H1 (cell line): Measurements from ENCODE around the gene PRDM15. TPM values are rescaled to one million over a fixed set of nuclear protein-coding genes. Genes with fewer than 3 reads are reported as not detected.

Experiments
- CTCF ChIA-PET: fragments of 300-600 bp; sonication (Branson Sonifier 250); formaldehyde crosslinking; loops from one replicate; lab custom pipeline; 2021; ENCODE audit not compliant: partially characterized antibody; lab: Charles Lee
- POLR2A ChIA-PET: fragments of 300-600 bp; sonication (Branson Sonifier 250); formaldehyde crosslinking; loops from one replicate; lab custom pipeline; 2021; ENCODE audit warnings: inconsistent platforms; ENCODE audit not compliant: partially characterized antibody; lab: Charles Lee
- DNase-seq, 2 experiments: peaks; one replicate each; pipeline versions ENCODE4 v3.0.0 to v3.0.0-alpha.2; 2010 to 2022; ENCODE audit warnings: low spot score in 2 of 2, low read depth in 1 of 2, mixed read lengths in 1 of 2
- FAIRE-seq: peaks from 2 replicates; lab custom pipeline; 2011; peaks lifted over from hg19 to GRCh38; lab: Jason Lieb, UNC
- H2AFZ ChIP-seq: 2 replicates; pipeline ENCODE4 v1.8.1; 2012; ENCODE audit warnings: low read length, inconsistent platforms
- H2AK5ac ChIP-seq: 2 replicates; pipeline ENCODE4 v1.6.1; 2013; ENCODE audit warnings: low read depth, low read length
- H2BK120ac ChIP-seq: replicated peaks from 2 replicates; pipeline ENCODE3; 2013; ENCODE audit warnings: low read depth, low read length, inconsistent platforms
- H2BK12ac ChIP-seq: 2 replicates; pipeline ENCODE4 v1.6.1; 2013; ENCODE audit warnings: low read depth, low read length
- H2BK15ac ChIP-seq: 2 replicates; pipeline ENCODE4 v1.6.1; 2013; ENCODE audit warnings: low read length
- H2BK20ac ChIP-seq: 2 replicates; pipeline ENCODE4 v1.6.1; 2013; ENCODE audit warnings: low read length
- H2BK5ac ChIP-seq: 2 replicates; pipeline ENCODE4 v1.6.1; 2013; ENCODE audit warnings: low read depth, low read length
- H3K14ac ChIP-seq: 2 replicates; pipeline ENCODE4 v1.6.1; 2013; ENCODE audit warnings: inconsistent platforms; ENCODE audit not compliant: insufficient read length
- H3K18ac ChIP-seq: 2 replicates; pipeline ENCODE4 v1.6.1; 2013; ENCODE audit warnings: low read length; ENCODE audit errors: extremely low read depth
- H3K23ac ChIP-seq: 2 replicates; pipeline ENCODE4 v1.6.1; 2013; ENCODE audit warnings: inconsistent platforms; ENCODE audit not compliant: insufficient read length
- H3K23me2 ChIP-seq: 2 replicates; pipeline ENCODE4 v1.6.1; 2013; ENCODE audit warnings: low read depth, low read length
- H3K27ac ChIP-seq: 2 replicates; pipeline ENCODE4 v1.6.1; 2011; ENCODE audit warnings: low read depth, low read length, inconsistent platforms
- H3K27me3 ChIP-seq, 4 experiments: replicated peaks in 1 of 4; 1 replicate in 1 of 4; 2 replicates in 3 of 4; pipeline versions ENCODE4 v1.6.1 to v1.8.1; 2011 to 2013; ENCODE audit warnings: low read length in 3 of 4, mild to moderate bottlenecking in 3 of 4, inconsistent platforms in 2 of 4, mixed read lengths in 2 of 4, moderate library complexity in 1 of 4; ENCODE audit not compliant: control insufficient read depth in 3 of 4, insufficient read depth in 3 of 4; ENCODE audit errors: extremely low read depth in 1 of 4
- H3K36me3 ChIP-seq, 4 experiments: 2 replicates each; pipeline versions ENCODE4 v1.6.1 to v1.8.1; 2011 to 2013; ENCODE audit warnings: mild to moderate bottlenecking in 4 of 4, low read length in 3 of 4, moderate library complexity in 2 of 4, control low read depth in 1 of 4, inconsistent platforms in 1 of 4; ENCODE audit not compliant: insufficient read depth in 4 of 4, control insufficient read depth in 2 of 4
- H3K4ac ChIP-seq: replicated peaks from 2 replicates; pipeline ENCODE3; 2013; ENCODE audit warnings: low read length, low read depth, mixed read lengths, inconsistent platforms; ENCODE audit not compliant: insufficient read length
- H3K4me1 ChIP-seq, 4 experiments: replicated peaks in 1 of 4; 1 replicate in 1 of 4; 2 replicates in 3 of 4; pipeline versions ENCODE4 v1.6.1 to v1.8.1; 2011 to 2013; ENCODE audit warnings: low read length in 3 of 4, inconsistent platforms in 2 of 4, mixed read lengths in 1 of 4; ENCODE audit not compliant: insufficient read depth in 4 of 4, control insufficient read depth in 3 of 4
- H3K4me2 ChIP-seq, 2 experiments: 2 replicates each; pipeline versions ENCODE4 v1.6.1 to v1.8.1; 2011 to 2013; ENCODE audit warnings: low read depth in 2 of 2, low read length in 2 of 2, control low read depth in 1 of 2, inconsistent platforms in 1 of 2, mild to moderate bottlenecking in 1 of 2; ENCODE audit not compliant: insufficient read depth in 1 of 2
- H3K4me3 ChIP-seq, 4 experiments: fragments of 200-600, 300-600 bp in 1 of 4; sonication (generic), shearing (Covaris generic), sonication (Bioruptor Twin) in 1 of 4; 2 replicates each; pipeline versions ENCODE4 v1.5.1 to v1.8.1; 2011 to 2016; ENCODE audit warnings: low read length in 4 of 4, low read depth in 3 of 4, control low read depth in 2 of 4, inconsistent platforms in 2 of 4, mild to moderate bottlenecking in 2 of 4, mixed read lengths in 1 of 4, moderate library complexity in 1 of 4; ENCODE audit not compliant: insufficient read depth in 2 of 4; ENCODE audit errors: extremely low read depth in 1 of 4
- H3K56ac ChIP-seq: replicated peaks from 2 replicates; pipeline ENCODE3; 2013; ENCODE audit warnings: low read depth, mild to moderate bottlenecking, mixed read lengths, low read length, inconsistent platforms; ENCODE audit not compliant: insufficient read length
- H3K79me1 ChIP-seq: 2 replicates; pipeline ENCODE4 v1.6.1; 2013; ENCODE audit warnings: low read depth, low read length, control low read depth
- H3K79me2 ChIP-seq, 2 experiments: 2 replicates each; pipeline versions ENCODE4 v1.6.1 to v1.8.1; 2012 to 2013; ENCODE audit warnings: low read length in 2 of 2, mild to moderate bottlenecking in 2 of 2, inconsistent platforms in 1 of 2; ENCODE audit not compliant: insufficient read depth in 2 of 2, control insufficient read depth in 1 of 2
- H3K9ac ChIP-seq, 4 experiments: replicated peaks in 1 of 4; 1 replicate in 1 of 4; 2 replicates in 3 of 4; pipeline versions ENCODE4 v1.6.1 to v1.8.1; 2011 to 2013; ENCODE audit warnings: low read depth in 3 of 4, low read length in 3 of 4, control low read depth in 2 of 4, mild to moderate bottlenecking in 2 of 4, moderate library complexity in 2 of 4, inconsistent platforms in 1 of 4; ENCODE audit errors: extremely low read depth in 1 of 4
- H3K9me3 ChIP-seq, 2 experiments: 2 replicates each; pipeline versions ENCODE4 v1.6.1 to v1.8.1; 2012 to 2013; ENCODE audit warnings: mild to moderate bottlenecking in 2 of 2, moderate library complexity in 2 of 2, control low read depth in 1 of 2, inconsistent platforms in 1 of 2, low read depth in 1 of 2, low read length in 1 of 2, mixed read lengths in 1 of 2; ENCODE audit not compliant: insufficient read depth in 2 of 2
- H4K20me1 ChIP-seq, 2 experiments: replicated peaks in 1 of 2; 2 replicates each; pipeline versions ENCODE3 to v1.8.1; 2011 to 2013; ENCODE audit warnings: inconsistent platforms in 2 of 2, low read length in 2 of 2, mild to moderate bottlenecking in 1 of 2; ENCODE audit not compliant: insufficient read depth in 2 of 2, control insufficient read depth in 1 of 2
- H4K5ac ChIP-seq: 2 replicates; pipeline ENCODE4 v1.6.1; 2013; ENCODE audit warnings: low read length, low read depth, mixed read lengths, inconsistent platforms; ENCODE audit not compliant: insufficient read length
- H4K8ac ChIP-seq: 2 replicates; pipeline ENCODE4 v1.8.0; 2013; ENCODE audit warnings: mild to moderate bottlenecking, moderate library complexity, low read length, inconsistent platforms; ENCODE audit not compliant: insufficient read depth; ENCODE audit errors: extremely low read depth
- H4K91ac ChIP-seq: replicated peaks from 2 replicates; pipeline ENCODE3; 2013; ENCODE audit warnings: low read length, mixed read lengths, inconsistent platforms; ENCODE audit not compliant: insufficient read length
- BACH1 ChIP-seq: IDR thresholded peaks from 2 replicates; pipeline ENCODE4 v1.6.1; 2012; ENCODE audit warnings: low read length, improper control_type of control experiment
- CBX5 ChIP-seq: fragments of 300-800, 300-1000 bp; sonication (generic); IDR thresholded peaks from 2 replicates; pipeline ENCODE4 v1.7.1; 2016; ENCODE audit warnings: antibody characterized with exemption, low read length, low read depth
- JUN ChIP-seq: IDR thresholded peaks from 2 replicates; pipeline ENCODE4 v1.6.1; 2011; ENCODE audit warnings: low read depth, mild to moderate bottlenecking, improper control_type of control experiment, low read length
- MAFK ChIP-seq: IDR thresholded peaks from 2 replicates; pipeline ENCODE4 v1.6.1; 2012; ENCODE audit warnings: low read depth, mild to moderate bottlenecking, improper control_type of control experiment, low read length
- NANOG ChIP-seq: IDR thresholded peaks from 2 replicates; pipeline ENCODE4 v1.6.1; 2011; ENCODE audit warnings: low read length, low read depth, mild to moderate bottlenecking, inconsistent platforms; ENCODE audit not compliant: insufficient read depth, poor library complexity, severe bottlenecking
- TAF7 ChIP-seq: optimal IDR thresholded peaks from 2 replicates; pipeline ENCODE3; 2011; ENCODE audit warnings: low read depth, mild to moderate bottlenecking, inconsistent platforms, low read length, moderate library complexity, borderline replicate concordance
- WGBS, 2 experiments: shearing (Covaris generic) in 1 of 2; methylation state at CpG; one replicate each; pipeline versions ENCODE4 v1.1.6 to v1.1.7; 2013 to 2015; ENCODE audit warnings: low lambda C conversion rate in 2 of 2, mixed read lengths in 2 of 2, inconsistent platforms in 1 of 2, low coverage in 1 of 2, missing lambda C conversion rate in 1 of 2; ENCODE audit not compliant: insufficient replicate concordance in 2 of 2, insufficient coverage in 1 of 2, insufficient read length in 1 of 2; ENCODE audit errors: extremely low coverage in 1 of 2, missing lambda C conversion rate in 1 of 2; 5-methylcytosine and 5-hydroxymethylcytosine counted together
- polyA plus RNA-seq, 7 experiments: library from polyadenylated mRNA; depleted of rRNA in 3 of 7; stranded (reverse) in 5 of 7; unstranded in 2 of 7; fragments of >200 nt in 5 of 7; fragments of 200-250 nt in 2 of 7; gene quantifications; 1 replicate in 5 of 7; 2 replicates in 1 of 7; 4 replicates in 1 of 7; pipeline versions ENCODE4 v1.2.1 to v1.2.3, GENCODE V29; 2011 to 2013; ENCODE audit warnings: missing spikeins in 2 of 7, mixed read lengths in 2 of 7
- total RNA-seq: library from RNA; stranded (reverse); fragmentation: NEBNext Ultra II Directional; extraction: Animal tissue kit (Norgen Biotek cat#: 25700); gene quantifications from 2 replicates; pipeline ENCODE4 v1.2.1, GENCODE V29; 2021

The PRDM15 gene
- total and polyA plus RNA-seq, 2 of the 8 experiments (the other 6 are each of a cell fraction or from before 2014, with no cell fraction given), result 9.7 to 10.5 TPM

DNA sequence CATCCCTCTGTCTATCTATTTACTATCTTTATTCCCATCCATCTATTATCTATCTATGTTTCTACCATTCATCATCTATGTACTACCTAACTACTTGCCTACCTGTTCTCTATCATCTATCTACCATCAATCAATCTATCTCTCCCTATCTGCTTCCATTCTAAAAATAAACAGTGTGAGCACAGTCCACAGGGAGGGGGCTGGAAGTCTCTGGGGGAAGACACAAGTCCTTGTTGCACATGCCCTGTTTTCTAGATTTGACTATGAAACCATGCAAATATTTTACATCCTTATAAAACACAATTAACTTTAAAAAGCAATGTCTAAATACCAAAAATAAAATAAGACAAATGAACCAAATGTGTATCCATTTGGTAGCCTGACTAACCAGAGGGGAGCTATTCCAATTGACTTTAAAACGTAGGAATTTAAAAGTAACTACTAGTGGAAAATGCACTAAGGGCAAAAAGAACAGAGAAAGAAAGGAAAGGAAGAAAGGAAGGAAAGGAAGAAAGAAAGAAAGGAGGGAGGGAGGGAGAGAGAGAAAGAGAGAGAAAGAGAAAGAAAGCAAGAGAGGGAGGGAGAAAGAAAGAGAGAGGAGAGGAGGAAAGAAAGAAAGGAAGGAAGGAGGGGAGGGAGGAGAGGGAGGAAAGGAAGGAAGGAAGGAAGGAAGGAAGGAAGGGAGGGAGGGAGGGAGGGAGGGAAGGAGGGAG, 98.7 kb downstream of the PRDM15 start:
- H2BK12ac ChIP-seq, result no peak overlapping the region
- H3K4ac ChIP-seq, result no peak overlapping the region
- H3K18ac ChIP-seq, result no peak overlapping the region
- H4K91ac ChIP-seq, result no peak overlapping the region
- no peak overlapping the region for H3K27ac ChIP-seq
- no peaks in the 10 kb centered on the region for H3K79me1 ChIP-seq
- H3K9ac ChIP-seq, result no peak overlapping the region
- H3K79me2 ChIP-seq, result no peaks in the 10 kb centered on the region
- H3K9me3 ChIP-seq, result no peaks in the 10 kb centered on the region
- H3K14ac ChIP-seq, result no peak overlapping the region
- H2AK5ac ChIP-seq, result no peak overlapping the region
- peaks cover 0 to 3% (median under 1%) of the 10 kb centered on the region in 4 experiments; a peak in 4 of 7 replicates for H3K27me3 ChIP-seq
- TF ChIP-seq NANOG (no peak), JUN (no peak), MAFK (no peak), BACH1 (no peak), CBX5 (no peak), TAF7 (no peak)
- no peak overlapping the region for H4K5ac ChIP-seq
- 93% methylated on average over 1 of the region's 1 CpG; no CpG with 5 or more reads in 1 of the 2 experiments for WGBS, 2 experiments
- no peak overlapping the region for H3K23ac ChIP-seq
- no peak overlapping the region for H2AFZ ChIP-seq
- no peak overlapping the region for H2BK120ac ChIP-seq
- DNase-seq (no peak), FAIRE-seq (no peak)
- H3K4me1 ChIP-seq, result peaks cover 2 to 12% (median 5%) of the 10 kb centered on the region in 4 experiments; a peak in 5 of 7 replicates
- ChIA-PET CTCF (interaction anchor here (0.7 to 1.4 kb wide), 4 partner anchors 34 to 169 kb away, joined by 3 to 4 read pairs (median 4); no protein-coding TSS in a partner anchor), POLR2A (no interaction called here)
- no peak overlapping the region for H3K4me3 ChIP-seq
- no peak overlapping the region for H3K4me2 ChIP-seq
- no peak overlapping the region for H2BK5ac ChIP-seq
- H4K8ac ChIP-seq, result no peak overlapping the region
- H3K36me3 ChIP-seq, result no peaks in the 10 kb centered on the region
- H4K20me1 ChIP-seq, result no peaks in the 10 kb centered on the region
- no peak overlapping the region for H2BK20ac ChIP-seq
- H3K23me2 ChIP-seq, result no peaks in the 10 kb centered on the region
- H2BK15ac ChIP-seq, result no peak overlapping the region
- H3K56ac ChIP-seq, result no peak overlapping the region
